DMS114 treated with DMSO at 0.1 percent for 48 hours (cell line): Measurements from ENCODE around the gene DNAJC4.
"Not testable (repeated sequence)": the region's sequence is repeated elsewhere in the genome, so short reads cannot be mapped to it uniquely, and the experiment has no call there.

ENCODE experiments used
- DNase-seq: peaks from one replicate; lab custom pipeline; 2025; ENCODE audit not compliant: unreplicated experiment; lab: John Stamatoyannopoulos, UW

Gene DNAJC4

GRCh38 chr11:64244966-64245365, 14.6 kb downstream of the DNAJC4 start:
- no peak for DNase-seq

- DNase-seq, result no peak
Measured at GRCh38 chr11:64245401-64245796, 15.1 kb downstream of the DNAJC4 start.

GRCh38 chr11:64245797-64246620, 15.7 kb downstream of the DNAJC4 start:
- DNase-seq, result no peak

GRCh38 chr11:64246621-64246870, 16.2 kb downstream of the DNAJC4 start:
- not testable (repeated sequence) for DNase-seq

GRCh38 chr11:64246871-64247728, 16.8 kb downstream of the DNAJC4 start, which contains the start of gene PPP1R14B:
PPP1R14B (minus strand) TSS chr11:64246943; CDS start chr11:64246673, 270 bp downstream.
- peak; percentile 71 for DNase-seq

- no peak for DNase-seq
Measured at GRCh38 chr11:64247729-64248531, 17.6 kb downstream of the DNAJC4 start.

- no peak for DNase-seq
Measured at GRCh38 chr11:64248578-64248977, 18.2 kb downstream of the DNAJC4 start.

GRCh38 chr11:64249038-64249437, 18.7 kb downstream of the DNAJC4 start:
- no peak for DNase-seq

- DNase-seq, result no peak
Measured at GRCh38 chr11:64249563-64250414, 19.4 kb downstream of the DNAJC4 start.

GRCh38 chr11:64250415-64251015, 20.2 kb downstream of the DNAJC4 start:
- no peak for DNase-seq

GRCh38 chr11:64251016-64251752, 20.8 kb downstream of the DNAJC4 start, which contains the start of gene PLCB3:
PLCB3 (plus strand) TSS chr11:64251530; CDS start chr11:64251650, 120 bp downstream.
- peak; percentile 39 for DNase-seq

- no peak for DNase-seq
Measured at GRCh38 chr11:64251753-64252002, 21.3 kb downstream of the DNAJC4 start.

GRCh38 chr11:64252003-64252872, 21.9 kb downstream of the DNAJC4 start:
- DNase-seq, result no peak

GRCh38 chr11:64253043-64253442, 22.7 kb downstream of the DNAJC4 start:
- no peak for DNase-seq

GRCh38 chr11:64253481-64253880, 23.1 kb downstream of the DNAJC4 start:
- DNase-seq, result no peak

- DNase-seq, result no peak
Measured at GRCh38 chr11:64254326-64254725, 24.0 kb downstream of the DNAJC4 start.

- no peak for DNase-seq
Measured at GRCh38 chr11:64255135-64256128, 25.1 kb downstream of the DNAJC4 start.
